ENCODE measurements around the gene CRMP1.
A peak's percentile ranks its signal among the peaks of the same experiment; 100 is the strongest.

DNA sequence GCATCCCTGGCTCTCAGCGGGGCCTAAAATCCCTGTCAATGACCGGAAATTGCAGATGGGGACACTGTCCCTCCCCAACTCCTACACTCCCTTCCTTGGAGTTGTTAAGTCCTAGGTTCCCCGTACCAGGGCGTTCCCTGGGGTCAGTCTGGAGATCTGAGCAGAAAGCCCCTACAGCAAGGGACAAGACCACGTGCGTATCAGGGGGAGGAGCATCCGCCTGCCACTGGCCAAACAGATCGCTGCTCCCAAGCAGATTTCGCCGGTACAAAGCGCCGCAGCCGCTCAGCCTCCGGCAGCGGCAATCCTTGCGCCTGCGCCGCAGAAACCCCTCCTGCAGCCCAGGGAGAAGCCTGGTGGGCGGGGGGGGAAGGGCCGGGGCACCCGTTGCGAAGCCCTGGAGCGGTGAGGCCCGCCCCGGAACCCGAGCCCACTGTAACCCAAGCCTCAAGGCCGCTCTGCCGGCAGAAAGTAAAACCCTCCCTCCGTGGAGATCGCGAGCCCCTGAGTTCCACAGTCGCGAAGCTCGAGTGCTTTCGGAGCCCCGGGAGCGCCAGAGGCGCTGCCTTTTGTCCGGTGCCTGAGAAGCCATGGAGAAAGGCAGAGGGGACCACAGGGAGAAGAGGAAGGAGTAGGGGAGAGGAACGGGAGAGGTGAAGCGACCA is 2.7 kb downstream of the CRMP1 start:
- TF ChIP-seq CTCF (IDR thresholded peaks at IDR 0.05; ENCODE audit: extremely low read depth in 1 of 2, insufficient read depth in 1 of 2, low read depth in 1 of 2, low read length in 2 of 2) = no peak
- peak; percentile 8 for TF ChIP-seq EZH2 (IDR thresholded peaks at IDR 0.05; ENCODE audit: borderline replicate concordance, low read depth, low read length, severe bottlenecking)
- no peak for TF ChIP-seq POLR2A (IDR thresholded peaks at IDR 0.05; ENCODE audit: low read depth, low read length)
